GM19328 (cell line): ENCODE measurements around the gene SUSD3.
A peak's percentile ranks its signal among the peaks of the same experiment; 100 is the strongest.

Source experiments
- ATAC-seq: cut with Tn5 transposase; IDR thresholded peaks from one replicate; pipeline ENCODE4 v1.9.1; 2021; ENCODE audit warnings: mild to moderate bottlenecking, moderate library complexity; ENCODE audit not compliant: unreplicated experiment

Gene SUSD3

GRCh38 chr9:93051680-93052089, 6.8 kb upstream of the SUSD3 start:
- no peak for ATAC-seq

- no peak for ATAC-seq
These were observed 5.5 kb upstream of the SUSD3 start for GRCh38 chr9:93052791-93053540.

- no peak for ATAC-seq
These were observed 4.6 kb upstream of the SUSD3 start for GRCh38 chr9:93053781-93054331.

- ATAC-seq: no peak
These were observed 3.5 kb upstream of the SUSD3 start for GRCh38 chr9:93054758-93055704.

GRCh38 chr9:93057042-93057702, 1.3 kb upstream of the SUSD3 start:
- no peak for ATAC-seq

GRCh38 chr9:93057703-93058354, 672 bp upstream of the SUSD3 start:
- ATAC-seq: no peak

GRCh38 chr9:93059011-93059714, 662 bp downstream of the SUSD3 start:
- no peak for ATAC-seq

- ATAC-seq: no peak
These were observed 1.4 kb downstream of the SUSD3 start for GRCh38 chr9:93059715-93060578.

GRCh38 chr9:93060746-93061259, 2.3 kb downstream of the SUSD3 start:
- no peak for ATAC-seq

GRCh38 chr9:93061260-93061751, 2.8 kb downstream of the SUSD3 start:
- ATAC-seq: no peak

GRCh38 chr9:93061791-93062763, 3.6 kb downstream of the SUSD3 start:
- ATAC-seq: no peak

- ATAC-seq: peak; percentile 90
These were observed 6.1 kb downstream of the SUSD3 start for GRCh38 chr9:93064392-93065134.

- ATAC-seq: no peak
These were observed 6.7 kb downstream of the SUSD3 start for GRCh38 chr9:93065135-93065720.

GRCh38 chr9:93066978-93067603, 8.6 kb downstream of the SUSD3 start:
- ATAC-seq: no peak

GRCh38 chr9:93068956-93069355, 10.5 kb downstream of the SUSD3 start:
- no peak for ATAC-seq

- no peak for ATAC-seq
These were observed 13.0 kb downstream of the SUSD3 start for GRCh38 chr9:93071464-93071863.
